NCI-H524 (cell line): ENCODE data around the gene SYPL2.
"Not testable (repeated sequence)": the region's sequence is repeated elsewhere in the genome, so short reads cannot be mapped to it uniquely, and the experiment has no call there.

Experiments used
- DNase-seq, 2 experiments: peaks; one replicate each; lab custom pipeline; 2025; lab: John Stamatoyannopoulos, UW

SYPL2 gene

GRCh38 chr1:109472779-109473178 is 6.4 kb downstream of the SYPL2 start:
- no peak for DNase-seq

GRCh38 chr1:109473284-109474057 is 7.1 kb downstream of the SYPL2 start:
- not testable (repeated sequence) for DNase-seq

GRCh38 chr1:109474697-109475096 is 8.4 kb downstream of the SYPL2 start:
- DNase-seq, result no peak

- no peak for DNase-seq
Observed at GRCh38 chr1:109475261-109475660, 8.9 kb downstream of the SYPL2 start.

GRCh38 chr1:109476825-109477224 is 10.5 kb downstream of the SYPL2 start:
- DNase-seq, result no peak

- no peak for DNase-seq
Observed at GRCh38 chr1:109477821-109478220, 11.5 kb downstream of the SYPL2 start.

GRCh38 chr1:109478806-109479205 is 12.5 kb downstream of the SYPL2 start:
- no peak for DNase-seq

GRCh38 chr1:109479311-109479710 is 13.0 kb downstream of the SYPL2 start:
- no peak for DNase-seq

GRCh38 chr1:109479901-109480300 is 13.6 kb downstream of the SYPL2 start:
- DNase-seq, result no peak

- no peak for DNase-seq
Observed at GRCh38 chr1:109481646-109482045, 15.3 kb downstream of the SYPL2 start.

- peak; percentile 8 to 56 for DNase-seq
Observed at GRCh38 chr1:109482242-109482641, 15.9 kb downstream of the SYPL2 start.

GRCh38 chr1:109482791-109483671 is 16.7 kb downstream of the SYPL2 start:
- DNase-seq, result peak; percentile 55 to 88

- peak; percentile 73 to 88 for DNase-seq
Observed at GRCh38 chr1:109483672-109484518, 17.5 kb downstream of the SYPL2 start, which contains the start of gene ATXN7L2. Gene ATXN7L2, plus strand, starts transcription at chr1:109483905. Its CDS starts 49 bp downstream, at chr1:109483954.

- no peak for DNase-seq
Observed at GRCh38 chr1:109484519-109484975, 18.2 kb downstream of the SYPL2 start.

GRCh38 chr1:109485001-109485400 is 18.7 kb downstream of the SYPL2 start:
- no peak for DNase-seq

- DNase-seq, result no peak
Observed at GRCh38 chr1:109487261-109487660, 20.9 kb downstream of the SYPL2 start.

- no peak for DNase-seq
Observed at GRCh38 chr1:109488201-109488600, 21.9 kb downstream of the SYPL2 start.

GRCh38 chr1:109488696-109489095 is 22.4 kb downstream of the SYPL2 start:
- no peak for DNase-seq

- peak; percentile 22 to 55 for DNase-seq
Observed at GRCh38 chr1:109490029-109490933, 23.9 kb downstream of the SYPL2 start.

- no peak for DNase-seq
Observed at GRCh38 chr1:109490934-109491302, 24.6 kb downstream of the SYPL2 start.

- DNase-seq, result no peak
Observed at GRCh38 chr1:109491372-109491771, 25.0 kb downstream of the SYPL2 start.
